ENCODE data around the gene XKR3. TPM values are rescaled to one million over a fixed set of nuclear protein-coding genes. Genes with fewer than 3 reads are reported as not detected.
"Not testable (repeated sequence)": the region's sequence is repeated elsewhere in the genome, so short reads cannot be mapped to it uniquely, and the experiment has no call there.

Gene XKR3
- total RNA-seq, 5 donors from 2014 or later (not counting 1 experiment from before 2014, with no cell fraction given) = not detected

DNA sequence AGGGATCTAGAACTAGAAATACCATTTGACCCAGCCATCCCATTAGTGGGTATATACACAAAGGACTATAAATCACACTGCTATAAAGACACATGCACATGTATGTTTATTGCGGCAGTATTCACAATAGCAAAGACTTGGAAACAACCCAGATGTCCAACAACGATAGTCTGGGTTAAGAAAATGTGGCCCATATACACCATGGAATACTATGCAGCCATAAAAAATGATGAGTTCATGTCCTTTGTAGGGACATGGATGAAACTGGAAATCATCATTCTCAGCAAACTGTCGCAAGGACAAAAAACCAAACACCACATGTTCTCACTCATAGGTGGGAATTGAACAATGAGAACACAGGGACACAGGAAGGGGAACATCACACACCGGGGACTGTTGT is 53.6 kb downstream of the XKR3 start:
- H3K27ac Mint-ChIP-seq; H3K27me3 Mint-ChIP-seq; H3K36me3 ChIP-seq (ENCODE audit: control insufficient read depth in 2 of 2, extremely low read depth in 1 of 2, insufficient read depth in 1 of 2, low read length in 1 of 2); H3K36me3 Mint-ChIP-seq; H3K4me3 ChIP-seq (ENCODE audit: control insufficient read depth in 1 of 2, extremely low read depth in 1 of 2, low read length in 1 of 2); POLR2A ChIA-PET; ATAC-seq (replicated peaks in 1 of 4); H3K9me3 ChIP-seq; H3K27me3 ChIP-seq (replicated peaks in 1 of 2; ENCODE audit: control insufficient read depth in 2 of 2, extremely low read depth in 1 of 2, insufficient read depth in 2 of 2, low read length in 1 of 2); DNase-seq; H3K4me1 ChIP-seq (ENCODE audit: control insufficient read depth in 1 of 2, extremely low read depth in 1 of 2, insufficient read depth in 2 of 2, low read length in 2 of 2); H3K4me1 Mint-ChIP-seq; CTCF ChIA-PET; H3K27ac ChIP-seq (ENCODE audit: low read length); H3K4me3 Mint-ChIP-seq: not testable (repeated sequence)
- no CpG with 5 or more reads among the region's 4 CpGs for WGBS (ENCODE audit: insufficient coverage)
- H3K9me3 Mint-ChIP-seq = peaks cover 7 to 20% (median 10%) of the 10 kb centered on the region in 3 donors

DNA sequence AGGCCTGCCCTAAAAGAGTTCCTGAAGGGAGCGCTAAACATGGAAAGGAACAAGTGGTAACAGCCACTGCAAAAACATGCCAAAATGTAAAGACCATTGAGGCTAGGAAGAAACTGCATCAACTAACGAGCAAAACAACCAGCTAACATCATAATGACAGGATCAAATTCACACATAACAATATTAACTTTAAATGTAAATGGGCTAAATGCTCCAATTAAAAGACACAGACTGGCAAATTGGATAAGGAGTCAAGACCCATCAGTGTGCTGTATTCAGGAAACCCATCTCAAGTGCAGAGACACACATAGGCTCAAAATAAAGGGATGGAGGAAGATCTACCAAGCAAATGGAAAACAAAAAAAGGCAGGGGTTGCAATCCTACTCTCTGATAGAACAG is 57.3 kb downstream of the XKR3 start:
- CTCF ChIA-PET; H3K4me1 Mint-ChIP-seq; H3K27ac ChIP-seq (ENCODE audit: low read length); H3K36me3 ChIP-seq (ENCODE audit: control insufficient read depth in 2 of 2, extremely low read depth in 1 of 2, insufficient read depth in 1 of 2, low read length in 1 of 2); H3K9me3 ChIP-seq; H3K4me3 Mint-ChIP-seq; DNase-seq; H3K4me3 ChIP-seq (ENCODE audit: control insufficient read depth in 1 of 2, extremely low read depth in 1 of 2, low read length in 1 of 2); H3K4me1 ChIP-seq (ENCODE audit: control insufficient read depth in 1 of 2, extremely low read depth in 1 of 2, insufficient read depth in 2 of 2, low read length in 2 of 2); H3K36me3 Mint-ChIP-seq; H3K9me3 Mint-ChIP-seq; H3K27me3 ChIP-seq (replicated peaks in 1 of 2; ENCODE audit: control insufficient read depth in 2 of 2, extremely low read depth in 1 of 2, insufficient read depth in 2 of 2, low read length in 1 of 2); H3K27me3 Mint-ChIP-seq; POLR2A ChIA-PET; ATAC-seq (replicated peaks in 1 of 4); H3K27ac Mint-ChIP-seq: not testable (repeated sequence)
- no CpG with 5 or more reads among the region's 2 CpGs for WGBS (ENCODE audit: insufficient coverage)

DNA sequence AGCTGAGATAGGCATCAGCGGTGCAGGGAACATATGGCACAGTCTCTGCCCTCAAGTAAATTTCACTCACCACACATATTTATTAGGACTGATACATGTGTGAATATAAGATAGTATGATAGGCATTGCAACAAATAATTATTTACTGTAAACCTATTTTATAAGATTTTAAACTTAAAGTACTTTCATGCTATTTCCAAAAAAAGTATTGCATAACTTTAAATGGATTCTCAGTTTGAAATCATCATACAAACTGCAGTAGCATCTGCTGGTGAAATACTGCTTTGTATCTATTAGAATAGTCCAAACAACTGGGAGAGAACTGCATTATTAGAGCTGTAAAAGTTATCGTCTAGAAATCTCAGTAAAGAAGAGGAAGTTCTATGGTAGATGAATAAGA is 63.0 kb downstream of the XKR3 start:
- ATAC-seq (replicated peaks in 1 of 4); POLR2A ChIA-PET; H3K27ac Mint-ChIP-seq; H3K4me1 Mint-ChIP-seq; H3K27me3 Mint-ChIP-seq; H3K4me1 ChIP-seq (ENCODE audit: control insufficient read depth in 1 of 2, extremely low read depth in 1 of 2, insufficient read depth in 2 of 2, low read length in 2 of 2); H3K27ac ChIP-seq (ENCODE audit: low read length); H3K4me3 Mint-ChIP-seq; H3K36me3 ChIP-seq (ENCODE audit: control insufficient read depth in 2 of 2, extremely low read depth in 1 of 2, insufficient read depth in 1 of 2, low read length in 1 of 2); DNase-seq; CTCF ChIA-PET; H3K4me3 ChIP-seq (ENCODE audit: control insufficient read depth in 1 of 2, extremely low read depth in 1 of 2, low read length in 1 of 2); H3K36me3 Mint-ChIP-seq; H3K27me3 ChIP-seq (replicated peaks in 1 of 2; ENCODE audit: control insufficient read depth in 2 of 2, extremely low read depth in 1 of 2, insufficient read depth in 2 of 2, low read length in 1 of 2); H3K9me3 ChIP-seq; H3K9me3 Mint-ChIP-seq: not testable (repeated sequence)
- WGBS (ENCODE audit: insufficient coverage) = no CpG with 5 or more reads among the region's 2 CpGs

DNA sequence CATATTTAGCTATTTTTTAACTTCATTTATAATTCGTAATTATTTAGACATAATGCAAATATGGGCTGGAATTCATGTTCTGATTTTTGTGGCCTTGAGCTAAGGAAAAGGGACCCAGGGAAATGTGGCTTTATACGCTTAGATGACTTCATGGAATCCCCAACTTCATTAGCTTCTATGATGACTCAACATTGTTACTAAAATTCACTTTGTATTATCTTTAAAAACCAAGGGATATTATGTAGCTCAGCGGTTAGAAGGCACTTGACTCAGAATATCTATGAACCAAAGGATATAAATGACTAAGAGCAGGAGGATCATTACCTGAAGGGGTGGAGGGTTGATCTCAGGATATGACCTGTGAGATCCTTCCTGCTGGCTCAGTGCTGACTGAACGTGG is 64.8 kb downstream of the XKR3 start:
- H3K4me3 Mint-ChIP-seq; CTCF ChIA-PET; POLR2A ChIA-PET; H3K27ac Mint-ChIP-seq; ATAC-seq (replicated peaks in 1 of 4); H3K4me1 Mint-ChIP-seq; H3K36me3 Mint-ChIP-seq; H3K4me1 ChIP-seq (ENCODE audit: control insufficient read depth in 1 of 2, extremely low read depth in 1 of 2, insufficient read depth in 2 of 2, low read length in 2 of 2); H3K27me3 ChIP-seq (replicated peaks in 1 of 2; ENCODE audit: control insufficient read depth in 2 of 2, extremely low read depth in 1 of 2, insufficient read depth in 2 of 2, low read length in 1 of 2); DNase-seq; H3K9me3 ChIP-seq; H3K27me3 Mint-ChIP-seq; H3K4me3 ChIP-seq (ENCODE audit: control insufficient read depth in 1 of 2, extremely low read depth in 1 of 2, low read length in 1 of 2); H3K36me3 ChIP-seq (ENCODE audit: control insufficient read depth in 2 of 2, extremely low read depth in 1 of 2, insufficient read depth in 1 of 2, low read length in 1 of 2); H3K9me3 Mint-ChIP-seq; H3K27ac ChIP-seq (ENCODE audit: low read length): not testable (repeated sequence)
- no CpG with 5 or more reads among the region's 4 CpGs for WGBS (ENCODE audit: insufficient coverage)

DNA sequence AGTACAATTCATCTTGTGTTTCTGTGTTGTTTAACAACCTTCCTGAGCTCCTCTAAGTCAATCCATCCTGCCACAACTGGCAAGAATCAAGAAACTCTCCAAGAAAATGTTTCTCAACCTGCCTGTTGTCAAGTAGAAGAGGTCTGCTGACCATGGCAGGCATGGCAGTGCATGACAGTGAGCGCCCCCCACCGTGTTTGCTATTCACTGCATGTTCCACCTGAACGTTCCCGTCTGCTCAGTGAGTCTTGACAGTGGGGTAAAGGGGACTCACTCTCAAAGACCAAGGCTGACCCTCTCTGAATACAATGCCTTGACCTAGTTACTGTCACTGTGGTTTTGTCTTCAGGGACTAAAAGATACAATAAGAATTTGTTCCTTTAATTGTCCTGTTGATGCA is 75.9 kb downstream of the XKR3 start:
- H3K4me1 ChIP-seq (ENCODE audit: control insufficient read depth in 1 of 2, extremely low read depth in 1 of 2, insufficient read depth in 2 of 2, low read length in 2 of 2); H3K27me3 ChIP-seq (replicated peaks in 1 of 2; ENCODE audit: control insufficient read depth in 2 of 2, extremely low read depth in 1 of 2, insufficient read depth in 2 of 2, low read length in 1 of 2); POLR2A ChIA-PET; H3K27me3 Mint-ChIP-seq; H3K36me3 Mint-ChIP-seq; H3K36me3 ChIP-seq (ENCODE audit: control insufficient read depth in 2 of 2, extremely low read depth in 1 of 2, insufficient read depth in 1 of 2, low read length in 1 of 2); DNase-seq; H3K4me3 ChIP-seq (ENCODE audit: control insufficient read depth in 1 of 2, extremely low read depth in 1 of 2, low read length in 1 of 2); ATAC-seq (replicated peaks in 1 of 4); H3K4me3 Mint-ChIP-seq; H3K27ac Mint-ChIP-seq; CTCF ChIA-PET; H3K9me3 Mint-ChIP-seq; H3K9me3 ChIP-seq; H3K4me1 Mint-ChIP-seq; H3K27ac ChIP-seq (ENCODE audit: low read length): not testable (repeated sequence)
- no CpG with 5 or more reads among the region's 4 CpGs for WGBS (ENCODE audit: insufficient coverage)

DNA sequence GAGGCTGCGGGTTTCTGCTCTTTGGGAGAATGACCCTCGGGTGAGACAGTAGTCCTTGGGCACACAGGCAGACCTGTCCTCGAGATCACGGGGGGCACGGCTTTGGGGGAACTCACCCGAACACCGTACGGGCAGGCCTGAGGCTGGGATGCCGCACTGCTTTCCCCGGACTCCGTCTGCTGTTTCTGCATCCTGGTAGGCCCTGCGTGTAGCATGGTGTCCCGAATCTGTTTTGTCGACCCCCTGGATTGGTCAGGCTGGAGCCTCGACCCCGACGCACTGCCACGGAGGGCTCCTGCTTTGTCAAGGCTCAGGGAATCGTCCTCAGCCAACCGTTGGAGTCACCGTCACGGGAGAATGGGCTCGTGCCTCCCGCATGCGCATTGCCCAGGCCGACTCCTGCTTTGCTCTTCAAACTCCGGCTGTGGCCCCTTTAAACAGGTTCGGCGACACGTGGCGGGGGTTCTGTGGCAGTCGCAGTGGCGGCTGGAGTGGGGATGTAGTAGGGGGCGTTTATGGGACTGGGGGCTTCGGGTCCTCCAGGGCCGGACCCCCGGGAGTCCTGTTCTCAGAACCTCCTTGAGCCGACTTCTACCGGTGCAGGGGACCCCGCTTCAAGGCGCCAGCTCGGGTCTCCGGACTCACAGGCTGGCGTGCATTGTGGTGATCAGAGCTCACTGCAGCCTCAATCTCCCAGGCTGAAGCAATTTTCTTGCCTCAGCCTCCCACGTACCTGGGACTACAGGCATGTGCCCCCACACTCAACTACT is 76.9 kb downstream of the XKR3 start:
- H3K4me1 Mint-ChIP-seq; H3K4me3 ChIP-seq (ENCODE audit: control insufficient read depth in 1 of 2, extremely low read depth in 1 of 2, low read length in 1 of 2); DNase-seq; ATAC-seq (replicated peaks in 1 of 4); H3K9me3 Mint-ChIP-seq; H3K4me1 ChIP-seq (ENCODE audit: control insufficient read depth in 1 of 2, extremely low read depth in 1 of 2, insufficient read depth in 2 of 2, low read length in 2 of 2); POLR2A ChIA-PET; H3K27me3 Mint-ChIP-seq; H3K27ac ChIP-seq (ENCODE audit: low read length); H3K36me3 Mint-ChIP-seq; CTCF ChIA-PET; H3K27me3 ChIP-seq (replicated peaks in 1 of 2; ENCODE audit: control insufficient read depth in 2 of 2, extremely low read depth in 1 of 2, insufficient read depth in 2 of 2, low read length in 1 of 2); H3K27ac Mint-ChIP-seq; H3K4me3 Mint-ChIP-seq; H3K9me3 ChIP-seq; H3K36me3 ChIP-seq (ENCODE audit: control insufficient read depth in 2 of 2, extremely low read depth in 1 of 2, insufficient read depth in 1 of 2, low read length in 1 of 2): not testable (repeated sequence)
- 91% methylated on average over 33 of the region's 45 CpGs for WGBS (ENCODE audit: insufficient coverage)
